NT2/D1 (cell line): ENCODE data around the gene RSL1D1.

Source experiments
- SUZ12 ChIP-seq: IDR thresholded peaks from 2 replicates; pipeline ENCODE4 v1.6.1; 2011; ENCODE audit not compliant: insufficient read length, insufficient read depth; ENCODE audit errors: extremely low read depth
- YY1 ChIP-seq: IDR thresholded peaks from 2 replicates; pipeline ENCODE4 v1.6.1; 2011; ENCODE audit not compliant: insufficient read length, insufficient read depth
- ZNF274 ChIP-seq: IDR thresholded peaks from 2 replicates; pipeline ENCODE4 v1.6.1; 2011; ENCODE audit warnings: mild to moderate bottlenecking, low read depth, low read length

DNA sequence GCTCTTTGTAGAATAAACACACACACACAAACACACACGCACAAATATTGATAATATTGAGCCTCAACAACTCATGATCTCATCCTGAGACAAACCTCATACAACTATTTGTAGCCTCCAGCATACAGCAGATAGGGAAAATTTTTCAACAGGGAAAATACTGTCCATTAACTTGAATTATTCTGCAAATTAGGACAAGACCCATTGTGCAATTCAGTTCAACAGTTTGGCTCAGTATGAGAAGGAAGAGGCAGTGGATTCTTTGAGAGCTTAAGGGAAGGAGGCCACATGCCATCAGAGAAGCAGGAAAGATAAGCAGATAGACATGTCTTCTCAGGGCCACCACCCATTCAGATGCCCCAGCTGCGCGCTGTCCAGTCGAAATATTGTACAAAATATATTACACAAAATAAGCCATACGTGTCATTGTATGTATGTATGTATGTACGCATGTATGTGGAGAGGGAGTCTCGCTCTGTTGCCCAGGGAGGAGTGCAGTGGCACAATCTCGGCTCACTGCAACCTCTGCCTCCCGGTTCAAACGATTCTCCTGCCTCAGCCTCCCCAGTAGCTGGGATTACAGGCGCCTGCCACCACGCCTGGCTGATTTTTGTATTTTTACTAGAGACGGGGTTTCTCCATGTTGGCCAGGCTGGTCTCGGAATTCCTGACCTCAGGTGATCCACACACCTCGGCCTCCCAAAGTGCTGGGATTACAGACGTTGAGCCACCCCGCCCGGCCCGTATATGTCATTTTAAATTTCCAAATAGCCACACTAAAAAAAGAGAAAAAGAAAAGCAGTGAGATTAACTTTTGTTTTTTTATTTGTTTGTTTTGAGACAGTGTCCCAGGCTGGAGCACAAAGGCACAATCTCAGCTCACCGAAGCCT is 56.1 kb downstream of the RSL1D1 start:
- TF ChIP-seq YY1, result no peak
- TF ChIP-seq ZNF274, result no peak
- TF ChIP-seq SUZ12, result no peak
